ENCODE results near the gene JMJD1C.
"Not testable (repeated sequence)": the region's sequence is repeated elsewhere in the genome, so short reads cannot be mapped to it uniquely, and the experiment has no call there.

The JMJD1C gene, protein sequence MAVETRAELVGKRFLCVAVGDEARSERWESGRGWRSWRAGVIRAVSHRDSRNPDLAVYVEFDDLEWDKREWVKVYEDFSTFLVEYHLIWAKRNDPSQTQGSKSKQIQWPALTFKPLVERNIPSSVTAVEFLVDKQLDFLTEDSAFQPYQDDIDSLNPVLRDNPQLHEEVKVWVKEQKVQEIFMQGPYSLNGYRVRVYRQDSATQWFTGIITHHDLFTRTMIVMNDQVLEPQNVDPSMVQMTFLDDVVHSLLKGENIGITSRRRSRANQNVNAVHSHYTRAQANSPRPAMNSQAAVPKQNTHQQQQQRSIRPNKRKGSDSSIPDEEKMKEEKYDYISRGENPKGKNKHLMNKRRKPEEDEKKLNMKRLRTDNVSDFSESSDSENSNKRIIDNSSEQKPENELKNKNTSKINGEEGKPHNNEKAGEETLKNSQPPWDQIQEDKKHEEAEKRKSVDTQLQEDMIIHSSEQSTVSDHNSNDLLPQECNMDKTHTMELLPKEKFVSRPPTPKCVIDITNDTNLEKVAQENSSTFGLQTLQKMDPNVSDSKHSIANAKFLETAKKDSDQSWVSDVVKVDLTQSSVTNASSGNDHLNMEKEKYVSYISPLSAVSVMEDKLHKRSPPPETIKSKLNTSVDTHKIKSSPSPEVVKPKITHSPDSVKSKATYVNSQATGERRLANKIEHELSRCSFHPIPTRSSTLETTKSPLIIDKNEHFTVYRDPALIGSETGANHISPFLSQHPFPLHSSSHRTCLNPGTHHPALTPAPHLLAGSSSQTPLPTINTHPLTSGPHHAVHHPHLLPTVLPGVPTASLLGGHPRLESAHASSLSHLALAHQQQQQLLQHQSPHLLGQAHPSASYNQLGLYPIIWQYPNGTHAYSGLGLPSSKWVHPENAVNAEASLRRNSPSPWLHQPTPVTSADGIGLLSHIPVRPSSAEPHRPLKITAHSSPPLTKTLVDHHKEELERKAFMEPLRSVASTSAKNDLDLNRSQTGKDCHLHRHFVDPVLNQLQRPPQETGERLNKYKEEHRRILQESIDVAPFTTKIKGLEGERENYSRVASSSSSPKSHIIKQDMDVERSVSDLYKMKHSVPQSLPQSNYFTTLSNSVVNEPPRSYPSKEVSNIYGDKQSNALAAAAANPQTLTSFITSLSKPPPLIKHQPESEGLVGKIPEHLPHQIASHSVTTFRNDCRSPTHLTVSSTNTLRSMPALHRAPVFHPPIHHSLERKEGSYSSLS (N-terminal part only)
- 46.3 to 255 (median 110) reads per million in 17 experiments for total RNA-seq

DNA sequence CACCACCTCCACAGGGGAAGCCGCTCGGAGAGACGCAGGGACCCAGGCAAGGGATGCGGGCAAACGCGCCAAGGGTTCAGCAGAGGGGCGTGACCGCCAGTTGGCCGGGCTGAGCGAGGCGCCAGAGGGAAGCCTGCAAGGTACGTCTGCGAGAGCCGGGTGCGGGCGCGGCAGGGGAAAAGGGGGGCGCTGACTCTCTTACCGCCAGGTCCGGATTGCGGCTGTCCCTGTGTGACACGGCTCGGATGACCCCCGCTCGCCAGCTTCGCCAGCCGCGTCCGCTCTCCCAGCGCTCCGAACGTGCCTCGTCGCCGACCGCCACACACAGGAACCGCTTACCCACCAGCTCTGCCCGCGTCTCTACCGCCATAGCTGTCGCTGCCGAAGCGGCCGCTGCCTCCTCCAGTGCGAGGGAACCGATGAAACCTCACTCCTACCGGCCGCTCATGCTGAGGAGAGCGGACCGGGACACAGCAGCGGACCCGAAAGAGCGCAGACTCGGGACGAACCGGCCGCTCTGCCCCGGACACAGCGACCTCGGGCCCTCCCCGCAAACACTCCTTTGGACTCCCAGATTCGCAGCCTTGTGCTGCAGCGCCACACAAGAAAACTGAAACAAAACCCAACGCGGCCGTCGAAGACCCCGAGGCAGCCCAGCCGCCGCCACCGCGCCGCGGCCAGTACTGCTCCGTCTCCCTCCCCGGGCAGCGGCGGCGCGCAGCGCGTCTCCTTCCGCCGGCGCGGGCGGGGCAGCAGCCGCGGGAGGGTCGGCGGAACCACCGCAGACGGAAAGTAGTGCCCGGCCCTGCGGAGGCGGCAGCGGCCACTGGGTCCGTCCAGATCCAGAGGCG lies at the start of gene JMJD1C:
Gene JMJD1C (minus strand): TSS at position 685 of the 851 bp plus-strand sequence. CDS start 315 bp downstream, at position 370.
- DNase-seq = peak; percentile 77 to 92 (median 83)

DNA sequence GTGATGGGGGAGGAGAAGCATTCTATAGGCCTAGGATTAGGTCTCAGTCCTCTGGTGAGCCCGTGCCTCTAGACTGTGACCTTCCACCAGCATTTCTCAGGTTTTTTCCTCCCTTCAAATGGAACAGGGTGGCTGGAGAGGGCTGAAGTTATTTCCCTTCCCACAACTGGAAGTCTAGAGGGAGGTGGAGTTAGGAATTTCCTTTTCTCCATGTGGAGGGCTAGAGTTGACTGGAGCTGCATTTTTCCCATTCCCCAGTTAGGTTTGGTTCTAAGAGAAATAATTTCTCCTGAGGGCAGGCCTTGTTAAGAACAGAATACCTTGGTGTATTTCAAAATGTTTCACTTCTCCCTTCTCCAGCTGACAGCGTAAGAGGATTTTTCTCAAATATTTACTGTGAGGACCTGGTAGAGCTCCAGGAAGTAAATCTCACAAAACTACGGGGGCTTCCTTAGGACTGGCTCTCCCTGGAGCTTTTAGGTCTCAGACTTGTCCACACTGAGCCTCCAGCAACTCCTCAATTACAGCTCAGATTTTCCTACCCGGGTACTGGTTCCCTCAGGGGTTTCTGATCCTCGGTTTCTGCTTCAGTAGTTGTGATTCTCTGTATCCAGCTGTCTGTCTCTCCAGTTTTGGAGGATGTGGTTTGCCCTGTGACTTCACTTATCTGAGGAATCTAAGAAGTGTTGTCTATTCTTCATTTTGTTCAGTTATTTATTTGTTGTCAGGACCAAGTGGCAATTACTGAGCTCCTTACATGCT lies 49.4 kb upstream of the JMJD1C start:
- DNase-seq = peak in 3 of 4 experiments; percentile 17 to 33 (median 23)

DNA sequence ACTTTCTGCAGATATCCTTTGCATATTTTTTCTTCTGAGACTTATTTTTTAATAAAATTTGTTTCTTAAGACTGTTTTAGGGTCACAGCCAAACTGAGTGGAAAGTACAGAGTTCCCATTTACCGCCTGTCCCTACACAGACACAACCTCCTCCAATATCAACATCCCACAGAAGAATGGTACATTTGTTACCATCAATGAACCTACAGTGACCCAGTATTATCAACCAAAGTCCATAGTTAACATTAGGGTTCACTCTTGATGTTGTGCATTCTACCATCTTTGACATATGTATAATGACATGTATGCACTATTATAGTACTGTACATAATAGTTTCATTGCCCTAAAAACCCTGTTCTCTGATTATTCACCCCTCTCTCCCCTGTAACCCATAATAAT lies 40.8 kb upstream of the JMJD1C start:
- DNase-seq = no peak

DNA sequence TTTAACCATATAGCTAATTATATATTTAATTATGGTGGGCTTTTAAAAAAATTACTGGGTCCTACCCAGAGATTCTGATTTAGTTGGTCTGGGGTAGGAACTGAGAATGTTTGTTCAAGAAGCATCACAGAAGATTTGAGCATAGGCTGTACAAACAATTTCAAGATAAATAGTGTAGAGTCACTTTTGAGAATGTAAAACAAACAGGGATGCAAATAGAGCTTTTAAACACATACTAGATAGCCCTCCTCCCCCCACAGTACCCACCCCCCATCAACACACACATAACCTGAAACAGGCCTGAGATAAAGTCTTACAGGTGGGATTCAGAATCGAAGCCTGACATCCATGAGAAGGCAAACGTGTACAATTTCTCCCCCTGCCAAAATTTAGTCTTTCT lies 39.8 kb upstream of the JMJD1C start:
- no peak for DNase-seq

DNA sequence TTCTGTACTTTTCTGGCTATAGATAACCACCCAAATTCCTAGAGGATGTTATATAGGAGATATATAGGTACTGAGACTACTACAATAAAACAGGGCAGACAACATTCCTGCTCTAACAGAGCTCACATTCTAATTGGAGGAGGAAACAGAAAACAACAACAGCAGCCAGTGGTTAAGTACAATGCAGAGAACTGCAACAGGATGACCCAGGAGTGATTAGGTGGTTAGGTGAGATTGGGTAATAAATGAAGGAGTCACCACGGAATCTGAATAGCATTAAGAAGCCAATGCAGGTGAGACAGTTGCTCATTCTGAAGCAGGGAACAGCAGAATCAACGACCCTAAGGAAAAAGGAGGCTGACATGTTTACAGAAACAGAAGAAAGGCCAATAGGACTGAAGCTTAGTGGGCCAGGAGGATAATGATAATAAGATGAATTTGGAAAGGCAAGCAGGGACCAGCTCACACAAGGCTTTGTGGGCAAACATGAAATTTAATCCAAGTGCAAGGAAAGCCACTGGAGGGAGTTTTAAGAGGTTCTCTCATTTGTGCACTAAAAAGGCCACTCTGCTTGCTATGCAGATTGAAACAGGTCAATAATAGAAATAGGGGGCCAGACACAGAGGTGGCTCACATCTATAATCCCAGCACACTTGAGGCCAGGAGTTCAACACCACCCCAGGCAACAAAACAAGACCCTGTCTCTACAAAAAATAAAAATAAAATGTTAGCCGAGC lies 38.5 kb upstream of the JMJD1C start:
- no peak for DNase-seq

DNA sequence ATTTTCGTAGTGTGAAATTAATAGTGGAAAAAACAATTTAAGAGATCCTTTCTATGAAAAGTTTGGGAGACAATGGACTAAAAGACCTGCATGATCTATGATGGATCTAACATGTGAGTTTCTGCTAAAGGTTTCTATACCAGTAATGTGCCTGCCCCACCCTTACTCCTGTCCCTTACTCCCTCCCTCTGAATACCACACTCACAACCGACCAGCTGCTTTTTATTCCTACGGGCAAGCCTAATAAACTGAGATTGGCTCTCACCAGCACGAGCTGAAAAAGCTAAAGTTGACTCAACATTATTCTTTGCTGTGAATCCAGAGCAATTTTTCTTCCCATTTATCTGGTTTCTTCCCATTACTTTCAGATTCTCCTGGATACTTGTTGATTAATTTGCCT lies 37.6 kb upstream of the JMJD1C start:
- no peak for DNase-seq

DNA sequence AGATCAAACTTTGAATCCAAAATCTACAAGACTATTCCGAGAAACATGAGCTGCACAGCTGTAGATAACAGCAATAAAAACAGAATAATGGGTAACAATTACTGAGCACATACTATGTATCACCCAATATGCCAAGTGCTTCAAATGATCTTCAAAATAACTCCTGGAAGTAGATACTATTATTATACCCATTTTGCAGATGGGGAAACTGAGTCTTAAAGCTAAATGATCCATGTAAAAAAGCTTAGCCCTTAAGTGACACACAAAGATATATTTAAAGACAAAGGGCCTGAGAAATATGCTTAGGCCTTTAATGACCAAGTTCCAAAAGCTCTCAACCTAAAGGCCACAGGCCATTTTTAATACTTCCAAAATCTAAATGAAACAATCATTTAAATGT lies 37.1 kb upstream of the JMJD1C start:
- no peak for DNase-seq

DNA sequence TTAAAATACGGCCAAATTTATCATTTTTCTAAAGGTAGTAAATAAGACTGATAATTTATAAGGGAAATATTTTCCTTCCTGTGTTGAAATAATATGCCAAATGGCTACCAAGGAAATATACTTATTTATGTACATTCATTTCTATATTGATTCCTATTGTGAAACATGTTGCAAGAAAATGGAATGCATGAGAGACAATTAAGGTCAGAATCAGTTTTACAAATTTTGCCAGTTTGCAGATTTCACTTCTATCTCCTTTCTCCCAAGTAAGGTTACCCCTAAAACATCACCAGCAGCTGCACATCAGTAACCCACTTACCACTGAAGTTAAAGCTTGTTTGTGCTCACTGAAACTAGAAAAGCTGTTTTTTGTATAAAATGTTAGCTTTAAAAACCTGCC lies 36.2 kb upstream of the JMJD1C start:
- DNase-seq = no peak

DNA sequence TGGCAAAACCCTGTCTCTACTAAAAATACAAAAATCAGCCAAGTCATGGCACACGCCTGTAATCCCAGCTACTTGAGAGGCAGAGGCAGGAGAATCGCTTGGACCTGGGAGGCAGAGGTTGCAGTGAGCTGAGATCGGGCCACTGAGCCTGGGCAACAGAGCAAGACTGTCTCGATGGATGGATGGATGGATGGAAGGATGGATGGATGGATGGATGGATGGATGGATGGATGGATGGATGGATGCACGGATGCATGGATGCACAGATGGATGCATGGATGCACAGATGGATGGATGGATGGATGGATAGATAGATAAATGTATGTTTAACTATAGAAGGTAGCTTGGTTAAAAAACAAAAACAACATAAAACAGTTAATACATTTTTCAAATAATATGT lies 34.8 kb upstream of the JMJD1C start:
- not testable (repeated sequence) for DNase-seq

DNA sequence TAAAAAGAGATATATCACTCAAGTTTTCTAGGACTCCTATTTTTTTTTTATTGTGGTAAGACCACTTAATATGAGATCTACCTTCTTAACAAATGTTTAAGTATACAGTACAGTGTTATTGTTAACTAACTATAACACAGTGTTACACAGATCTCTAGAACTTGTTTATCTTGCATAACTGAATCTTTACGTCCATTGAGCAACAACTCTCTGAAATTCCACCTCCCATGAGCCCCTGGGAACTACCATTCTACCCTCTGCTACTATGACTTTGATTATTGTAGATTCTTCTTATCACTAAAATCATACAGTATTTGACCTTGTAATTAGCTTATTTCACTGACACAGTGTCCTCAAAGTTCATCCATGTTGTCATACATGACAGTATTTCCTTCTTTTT lies 32.9 kb upstream of the JMJD1C start:
- DNase-seq = peak in 1 of 4 experiments; percentile 23

DNA sequence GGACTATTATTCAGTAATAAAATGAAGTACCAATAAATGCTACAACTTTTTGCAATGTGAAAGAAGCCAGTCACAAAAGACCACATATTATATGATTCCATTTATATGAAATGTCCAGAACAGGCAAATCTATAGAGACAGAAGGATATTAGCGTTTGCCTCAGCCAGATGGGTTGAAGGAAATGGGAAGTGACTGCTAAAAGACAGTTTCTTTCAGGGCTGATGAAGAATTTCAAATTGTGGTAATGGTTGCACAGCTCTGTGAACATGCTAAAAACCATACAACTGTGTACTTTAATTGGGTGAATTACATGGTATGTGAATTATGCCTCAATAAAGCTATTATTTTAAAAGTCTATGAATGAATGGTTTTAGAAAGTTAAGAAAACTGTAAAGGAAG lies 31.5 kb upstream of the JMJD1C start:
- DNase-seq = peak in 2 of 4 experiments; percentile 21 to 31

DNA sequence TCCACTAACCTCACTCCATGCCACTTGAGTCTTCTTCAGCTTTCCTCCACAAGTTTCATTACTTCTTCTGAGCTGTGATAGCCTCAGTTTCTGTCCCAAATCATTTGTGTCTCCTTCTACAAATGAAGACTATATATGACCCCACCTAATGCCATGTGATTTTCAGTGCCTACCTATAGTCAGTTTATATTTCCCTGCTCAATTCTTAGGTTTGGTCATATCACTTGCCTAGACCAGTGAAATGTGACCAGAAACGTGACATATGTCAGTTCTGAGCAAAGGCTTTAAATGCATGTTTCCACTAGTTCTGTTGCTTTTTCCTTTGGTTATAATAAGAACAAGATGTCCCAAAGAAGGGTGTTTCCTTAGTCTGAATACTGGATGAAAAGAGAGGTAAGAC lies 30.8 kb upstream of the JMJD1C start:
- no peak for DNase-seq

DNA sequence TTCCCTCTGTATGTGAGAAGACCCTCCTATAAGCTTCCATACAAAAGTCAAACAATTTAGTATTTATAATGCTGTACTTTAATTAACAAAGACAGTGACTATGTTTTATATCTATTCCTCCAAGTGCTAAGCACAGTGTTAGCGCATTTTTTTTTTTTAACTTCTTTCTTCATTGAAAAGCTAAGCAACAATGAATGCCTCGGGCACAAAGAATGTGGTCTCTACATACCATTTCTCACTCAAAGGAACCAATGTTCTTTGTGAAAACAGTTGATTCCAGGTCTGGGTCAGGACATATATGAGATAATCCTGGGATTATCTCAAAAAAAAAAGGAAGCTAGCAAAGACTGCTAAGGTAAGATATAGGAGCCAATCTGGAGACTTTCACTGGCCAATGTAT lies 29.2 kb upstream of the JMJD1C start:
- DNase-seq = no peak

DNA sequence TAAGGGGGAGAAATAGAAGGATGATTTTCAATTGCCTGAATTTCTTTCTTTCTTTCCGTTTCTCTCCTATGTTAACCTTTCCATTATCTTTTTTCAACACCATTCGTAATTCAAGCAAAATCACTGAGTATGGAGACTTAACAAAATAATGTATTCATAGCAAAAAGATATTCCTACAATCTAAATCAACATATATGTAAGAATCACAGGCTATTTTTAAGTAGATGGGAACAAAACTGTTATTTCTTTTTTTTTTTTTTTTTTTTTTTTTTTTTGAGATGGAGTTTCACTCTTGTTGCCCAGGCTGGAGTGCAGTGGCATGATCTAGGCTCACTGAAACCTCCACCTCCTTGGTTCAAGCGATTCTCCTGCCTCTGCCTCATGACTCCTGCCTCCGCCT lies 27.2 kb upstream of the JMJD1C start:
- no peak for DNase-seq

DNA sequence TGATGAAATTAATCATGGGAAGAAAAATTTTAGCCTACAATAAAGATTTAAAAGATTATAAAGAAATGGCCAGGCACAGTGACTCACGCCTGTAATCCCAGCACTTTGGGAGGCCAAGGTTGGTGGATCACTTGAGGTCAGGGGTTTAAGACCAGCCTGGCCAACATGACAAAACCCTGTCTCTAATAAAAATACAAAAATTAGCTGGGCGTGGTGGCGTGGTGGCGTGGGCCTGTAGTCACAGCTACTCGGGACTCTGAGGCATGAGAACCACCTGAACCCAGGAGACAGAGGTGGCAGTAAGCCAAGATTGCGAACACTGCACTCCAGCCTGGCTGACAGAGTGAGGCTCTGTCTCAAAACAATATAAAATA lies 26.5 kb upstream of the JMJD1C start:
- DNase-seq = not testable (repeated sequence)

DNA sequence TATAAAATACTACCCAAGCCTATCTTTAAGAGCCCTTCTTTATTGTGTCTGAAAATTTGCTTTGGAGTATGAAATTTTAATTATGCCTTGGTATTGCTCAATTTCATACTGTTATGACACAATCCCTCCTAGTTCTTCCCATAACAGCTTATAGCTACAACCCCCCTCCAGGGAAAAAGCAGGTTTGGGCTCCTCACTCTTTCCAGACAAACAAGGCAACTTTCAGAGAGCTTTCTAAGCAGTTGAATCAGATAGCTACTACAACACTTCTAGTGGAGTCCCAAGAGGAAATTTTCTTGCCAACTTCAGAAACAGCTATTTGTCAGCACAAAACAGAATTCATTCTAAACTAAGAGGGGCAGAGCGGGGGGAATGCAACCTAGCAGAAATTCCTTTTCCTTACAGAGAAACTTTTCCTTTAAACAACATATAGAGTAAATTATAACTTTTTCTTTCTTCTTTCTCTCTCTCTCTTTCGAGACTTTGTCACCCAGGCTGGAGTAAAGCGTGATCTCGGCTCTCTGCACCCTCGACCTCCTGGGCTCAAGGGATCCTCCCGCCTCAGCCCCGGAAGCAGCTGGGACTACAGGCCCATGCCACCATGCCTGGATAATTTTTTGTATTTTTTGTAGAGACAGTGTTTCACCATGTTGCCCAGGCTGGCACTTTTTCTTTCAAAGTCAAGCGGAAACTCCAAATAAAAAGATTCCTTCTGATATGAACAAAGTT lies 26.0 kb upstream of the JMJD1C start:
- peak in 3 of 4 experiments; percentile 7 to 48 (median 32) for DNase-seq

DNA sequence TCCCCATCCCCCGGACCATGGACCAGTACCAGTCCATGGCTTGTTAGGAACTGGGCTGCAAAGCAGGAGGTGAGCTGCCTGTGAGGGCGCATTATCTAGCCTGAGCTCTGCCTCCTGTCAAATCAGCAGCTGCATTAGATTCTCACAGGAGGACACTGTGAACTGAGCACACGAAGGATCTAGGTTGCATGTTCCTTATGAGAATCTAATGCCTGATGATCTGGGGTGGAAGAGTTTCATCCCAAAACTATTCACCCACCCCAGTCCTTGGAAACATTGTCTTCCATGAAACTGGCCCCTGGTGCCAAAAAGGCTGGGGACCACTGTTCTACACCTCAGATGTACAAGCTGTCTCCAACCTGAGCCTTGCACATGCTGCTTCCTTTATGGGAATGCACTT lies 24.1 kb upstream of the JMJD1C start:
- no peak for DNase-seq

DNA sequence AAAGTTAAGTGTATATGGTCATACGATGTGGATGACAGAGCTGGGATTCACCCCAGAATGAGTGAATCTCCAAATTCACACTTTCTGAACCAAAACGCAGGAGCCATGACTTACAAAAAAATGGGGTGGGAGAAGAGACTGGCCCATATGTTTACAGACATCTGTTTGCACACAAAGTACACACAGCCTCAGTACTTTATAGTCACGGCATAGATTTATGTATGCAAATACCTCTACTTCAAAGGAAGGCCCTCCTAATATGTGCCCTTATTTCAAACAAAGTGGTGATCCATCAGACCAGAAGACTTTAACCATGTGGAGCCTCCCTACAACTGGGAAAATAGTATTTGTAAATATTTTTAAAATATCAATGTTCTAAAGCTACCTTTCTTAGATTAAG lies 22.2 kb upstream of the JMJD1C start:
- DNase-seq = no peak

DNA sequence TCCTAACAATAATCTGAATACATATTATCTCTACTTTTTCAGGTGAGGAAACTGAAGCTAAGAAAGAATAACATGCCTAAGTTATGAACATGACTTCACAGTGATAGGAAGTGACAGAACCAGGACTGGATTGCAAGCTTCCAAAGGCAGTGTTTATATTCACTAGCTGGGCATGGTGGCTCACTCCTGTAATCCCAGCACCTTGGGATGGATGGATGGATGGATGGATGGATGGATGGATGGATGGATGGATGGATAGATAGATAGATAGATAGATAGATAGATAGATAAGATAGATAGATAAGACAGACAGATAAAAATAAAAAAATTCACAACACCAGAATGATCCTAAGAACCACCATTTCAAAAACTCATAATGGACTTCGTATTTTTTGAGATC lies 18.2 kb upstream of the JMJD1C start:
- no peak for DNase-seq
